A549 (cell line): ENCODE measurements around the gene CNIH2. TPM values are rescaled to one million over a fixed set of nuclear protein-coding genes. Genes with fewer than 3 reads are reported as not detected.

Experiments
- ATAC-seq, 2 experiments: fragments of 200-7000 bp in 1 of 2; fragments of >200 bp in 1 of 2; cut with Nextera tagmentation in 1 of 2; cut with Tn5 transposase in 1 of 2; 3 replicates each; pipeline versions ENCODE4 v1.8.0 to v1.9.1; 2018 to 2020; ENCODE audit warnings: mild to moderate bottlenecking in 1 of 2, moderate library complexity in 1 of 2
- CTCF ChIA-PET: fragments of 300-600 bp; sonication (Branson Sonifier 250); formaldehyde crosslinking; extraction: SDS; loops from one replicate; lab custom pipeline; 2021; ENCODE audit warnings: antibody characterized with exemption, inconsistent platforms; lab: Yijun Ruan, JAX
- POLR2A ChIA-PET: fragments of 350-600 bp; formaldehyde crosslinking; extraction: SDS; loops from one replicate; lab custom pipeline; 2021; ENCODE audit warnings: antibody characterized with exemption, inconsistent platforms; lab: Yijun Ruan, JAX
- DNase-seq, 2 experiments: peaks; one replicate each; pipeline versions ENCODE4 v3.0.0 to v3.0.0-alpha.2; 2011 to 2016; ENCODE audit warnings: low read depth in 1 of 2, low spot score in 1 of 2
- FAIRE-seq: peaks from 2 replicates; lab custom pipeline; 2011; peaks lifted over from hg19 to GRCh38; lab: Jason Lieb, UNC
- H3K27ac ChIP-seq, 2 experiments: fragments of >200 bp; sonication (Bioruptor Twin); formaldehyde crosslinking; 3 replicates each; pipeline ENCODE4 v1.5.1; 2016 to 2017
- H3K4me1 ChIP-seq: fragments of >200 bp; sonication (Bioruptor Twin); formaldehyde crosslinking; 3 replicates; pipeline ENCODE4 v1.6.1; 2016
- H3K4me2 ChIP-seq: fragments of >200 bp; sonication (Bioruptor Twin); formaldehyde crosslinking; 3 replicates; pipeline ENCODE4 v1.6.1; 2016
- H3K4me3 ChIP-seq: fragments of >200 bp; sonication (Bioruptor Twin); formaldehyde crosslinking; 3 replicates; pipeline ENCODE4 v1.5.1; 2016
- H3K9me3 ChIP-seq: fragments of >200 bp; sonication (Bioruptor Twin); formaldehyde crosslinking; 3 replicates; pipeline ENCODE4 v1.6.1; 2016
- CHD2 ChIP-seq: fragments of 150-350 bp; IDR thresholded peaks from 2 replicates; pipeline ENCODE4 v1.6.1; 2014; ENCODE audit warnings: low read length; ENCODE audit not compliant: partially characterized antibody
- EHF ChIP-seq: fragments of 250-450 bp; sonication (Bioruptor Pico); IDR thresholded peaks from 2 replicates; pipeline ENCODE4 v1.5.0; 2020; ENCODE audit warnings: mild to moderate bottlenecking
- EP300 ChIP-seq, 2 experiments: fragments of >200 bp; sonication (Bioruptor Twin); formaldehyde crosslinking; IDR thresholded peaks; 2 replicates in 1 of 2; 3 replicates in 1 of 2; pipeline ENCODE4 v1.6.1; 2016 to 2017
- ESRRA ChIP-seq: fragments of 150-350 bp; IDR thresholded peaks from 2 replicates; pipeline ENCODE4 v1.6.1; 2014; ENCODE audit warnings: mild to moderate bottlenecking, low read length, borderline replicate concordance
- FOSB ChIP-seq: fragments of 250-450 bp; sonication (Bioruptor Pico); IDR thresholded peaks from 2 replicates; pipeline ENCODE4 v1.5.0; 2020; ENCODE audit warnings: mild to moderate bottlenecking, moderate library complexity
- HEYL ChIP-seq: fragments of 250-450 bp; sonication (Bioruptor Pico); IDR thresholded peaks from 2 replicates; pipeline ENCODE4 v1.8.0; 2021; ENCODE audit warnings: mild to moderate bottlenecking, moderate library complexity
- HOXB13 ChIP-seq: fragments of 250-450 bp; sonication (Bioruptor Pico); IDR thresholded peaks from 2 replicates; pipeline ENCODE4 v1.5.0; 2020; ENCODE audit warnings: low read depth, mild to moderate bottlenecking, moderate library complexity
- JUN ChIP-seq, 2 experiments: fragments of >200 bp; sonication (Bioruptor Twin); formaldehyde crosslinking; IDR thresholded peaks; 2 replicates in 1 of 2; 3 replicates in 1 of 2; pipeline ENCODE4 v1.6.1; 2016 to 2017
- MAZ ChIP-seq: fragments of 150-350 bp; IDR thresholded peaks from 2 replicates; pipeline ENCODE4 v1.6.1; 2014; ENCODE audit warnings: antibody characterized with exemption, low read depth, low read length, borderline replicate concordance
- PHF8 ChIP-seq: fragments of 200-600 bp; sonication (generic); IDR thresholded peaks from 2 replicates; pipeline ENCODE4 v1.6.1; 2016; ENCODE audit warnings: low read depth, mild to moderate bottlenecking, antibody characterized with exemption, moderate library complexity, borderline replicate concordance
- POLR2AphosphoS2 ChIP-seq: conservative IDR thresholded peaks from 2 replicates; pipeline ENCODE4 v1.6.1; 2012; ENCODE audit warnings: low read length, improper control_type of control experiment, inconsistent platforms
- RAD21 ChIP-seq, 2 experiments: fragments of >200 bp in 1 of 2; sonication (Bioruptor Twin) in 1 of 2; formaldehyde crosslinking in 1 of 2; IDR thresholded peaks in 1 of 2; conservative IDR thresholded peaks in 1 of 2; 2 replicates in 1 of 2; 3 replicates in 1 of 2; pipeline ENCODE4 v1.6.1; 2012 to 2018; ENCODE audit warnings: inconsistent platforms in 1 of 2
- RCOR1 ChIP-seq: fragments of 150-350 bp; IDR thresholded peaks from 2 replicates; pipeline ENCODE4 v1.6.1; 2014; ENCODE audit warnings: antibody characterized with exemption, low read length, low read depth
- RFX5 ChIP-seq: fragments of 450-650 bp; IDR thresholded peaks from 2 replicates; pipeline ENCODE4 v1.7.1; 2014; ENCODE audit warnings: antibody characterized with exemption, mild to moderate bottlenecking, moderate library complexity
- RNF2 ChIP-seq: fragments of 200-600 bp; sonication (generic); IDR thresholded peaks from 2 replicates; pipeline ENCODE4 v1.6.1; 2016; ENCODE audit warnings: low read depth, mild to moderate bottlenecking, antibody characterized with exemption, moderate library complexity, borderline replicate concordance
- SMC3 ChIP-seq: fragments of >200 bp; sonication (Bioruptor Twin); formaldehyde crosslinking; IDR thresholded peaks from 3 replicates; pipeline ENCODE4 v1.6.1; 2018; ENCODE audit warnings: inconsistent platforms
- ZC3H11A ChIP-seq: fragments of 450-650 bp; IDR thresholded peaks from 2 replicates; pipeline ENCODE4 v1.6.1; 2014; ENCODE audit warnings: antibody characterized with exemption, mild to moderate bottlenecking
- WGBS: methylation state at CpG from one replicate; pipeline ENCODE4 v1.1.6; 2017; ENCODE audit errors: missing lambda C conversion rate; 5-methylcytosine and 5-hydroxymethylcytosine counted together
- polyA plus RNA-seq, 4 experiments: library from polyadenylated mRNA; depleted of rRNA in 3 of 4; stranded (reverse); fragments of >200 nt; fragmentation: RNase III in 1 of 4; extraction: RNeasy Plus Mini Kit Qiagen cat#74134 plus additional on column Dnase treatment in 1 of 4; gene quantifications; 2 replicates in 3 of 4; 3 replicates in 1 of 4; pipeline ENCODE4 v1.2.3, GENCODE V29; 2011 to 2017
- TF ChIP-seq, protein P1 (sequence below): fragments of 250-450 bp; sonication (Bioruptor Pico); IDR thresholded peaks from 2 replicates; pipeline ENCODE4 v1.5.0; 2021; ENCODE audit warnings: mild to moderate bottlenecking, moderate library complexity, borderline replicate concordance
- TF ChIP-seq, protein P2 (sequence below): fragments of 450-650 bp; IDR thresholded peaks from 2 replicates; pipeline ENCODE4 v1.6.1; 2014; ENCODE audit warnings: antibody characterized with exemption
- TF ChIP-seq, protein P3 (sequence below): IDR thresholded peaks from 2 replicates; pipeline ENCODE4 v1.6.1; 2012; ENCODE audit warnings: low read depth, borderline replicate concordance
- TF ChIP-seq, protein P4 (sequence below): fragments of >200 bp; sonication (Bioruptor Twin); formaldehyde crosslinking; IDR thresholded peaks from 2 replicates; pipeline ENCODE4 v1.6.1; 2016

CNIH2 gene
- polyA plus RNA-seq, 2 of the 4 experiments (the other 2 are of a cell fraction), result 0.98 to 1.1 TPM

DNA sequence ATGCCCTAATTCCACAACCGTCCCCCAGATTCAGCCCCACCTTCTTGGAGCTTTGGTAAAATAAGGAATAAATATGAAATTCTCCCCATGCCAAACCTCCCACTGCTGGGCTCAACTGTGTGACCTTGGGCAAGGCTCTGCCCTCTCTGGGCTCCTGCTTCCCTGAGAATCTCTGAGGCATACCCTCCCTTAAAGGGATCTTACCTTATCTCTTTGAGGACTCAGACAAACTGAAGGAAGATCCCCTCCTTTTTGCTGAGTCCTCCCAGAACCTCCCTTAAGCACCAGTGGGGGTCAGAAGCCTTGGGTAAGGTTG is 36.2 kb downstream of the CNIH2 start:
- 0 out of 6 replicates have a peak overlapping the region, but pooled peaks of 1 of the 2 experiments have one; percentile 87 for H3K27ac ChIP-seq
- CTCF ChIA-PET, result interaction anchor here (1.1 to 12.2 kb wide), 10 partner anchors 11 to 75 kb away, joined by 3 to 247 read pairs (median 38); partner anchors contain the start of genes B4GAT1, BRMS1 and RIN1
- DNase-seq, result no peak
- ATAC-seq, result no peak
- 100% methylated on average over 1 of the region's 1 CpG for WGBS
- no peak for TF ChIP-seq MAZ
- no peak for TF ChIP-seq POLR2AphosphoS2
- no peak for TF ChIP-seq JUN (IDR thresholded peaks at IDR 0.05)
- TF ChIP-seq ESRRA, result no peak
- no peak for TF ChIP-seq PHF8
- TF ChIP-seq RAD21 (conservative IDR thresholded peaks at IDR 0.05 in 1 of 2, IDR thresholded peaks at IDR 0.05 in 1 of 2), result no peak
- TF ChIP-seq ZC3H11A, result no peak
- TF ChIP-seq EHF (CRISPR knock-in tag), result no peak
- TF ChIP-seq, protein P1, sequence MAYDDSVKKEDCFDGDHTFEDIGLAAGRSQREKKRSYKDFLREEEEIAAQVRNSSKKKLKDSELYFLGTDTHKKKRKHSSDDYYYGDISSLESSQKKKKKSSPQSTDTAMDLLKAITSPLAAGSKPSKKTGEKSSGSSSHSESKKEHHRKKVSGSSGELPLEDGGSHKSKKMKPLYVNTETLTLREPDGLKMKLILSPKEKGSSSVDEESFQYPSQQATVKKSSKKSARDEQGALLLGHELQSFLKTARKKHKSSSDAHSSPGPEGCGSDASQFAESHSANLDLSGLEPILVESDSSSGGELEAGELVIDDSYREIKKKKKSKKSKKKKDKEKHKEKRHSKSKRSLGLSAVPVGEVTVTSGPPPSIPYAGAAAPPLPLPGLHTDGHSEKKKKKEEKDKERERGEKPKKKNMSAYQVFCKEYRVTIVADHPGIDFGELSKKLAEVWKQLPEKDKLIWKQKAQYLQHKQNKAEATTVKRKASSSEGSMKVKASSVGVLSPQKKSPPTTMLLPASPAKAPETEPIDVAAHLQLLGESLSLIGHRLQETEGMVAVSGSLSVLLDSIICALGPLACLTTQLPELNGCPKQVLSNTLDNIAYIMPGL (CRISPR knock-in tag), result no peak
- TF ChIP-seq RFX5, result no peak
- no peak for TF ChIP-seq HEYL (CRISPR knock-in tag)
- no peak for TF ChIP-seq HOXB13 (CRISPR knock-in tag)
- TF ChIP-seq, protein P2, sequence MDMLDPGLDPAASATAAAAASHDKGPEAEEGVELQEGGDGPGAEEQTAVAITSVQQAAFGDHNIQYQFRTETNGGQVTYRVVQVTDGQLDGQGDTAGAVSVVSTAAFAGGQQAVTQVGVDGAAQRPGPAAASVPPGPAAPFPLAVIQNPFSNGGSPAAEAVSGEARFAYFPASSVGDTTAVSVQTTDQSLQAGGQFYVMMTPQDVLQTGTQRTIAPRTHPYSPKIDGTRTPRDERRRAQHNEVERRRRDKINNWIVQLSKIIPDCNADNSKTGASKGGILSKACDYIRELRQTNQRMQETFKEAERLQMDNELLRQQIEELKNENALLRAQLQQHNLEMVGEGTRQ, result no peak
- TF ChIP-seq CHD2, result no peak
- peaks cover 29% of the 10 kb centered on the region for H3K4me1 ChIP-seq
- H3K4me3 ChIP-seq, result no peak overlapping the region
- no peaks in the 10 kb centered on the region for H3K9me3 ChIP-seq
- POLR2A ChIA-PET, result no interaction called here
- no peak overlapping the region for H3K4me2 ChIP-seq
- no peak for FAIRE-seq

DNA sequence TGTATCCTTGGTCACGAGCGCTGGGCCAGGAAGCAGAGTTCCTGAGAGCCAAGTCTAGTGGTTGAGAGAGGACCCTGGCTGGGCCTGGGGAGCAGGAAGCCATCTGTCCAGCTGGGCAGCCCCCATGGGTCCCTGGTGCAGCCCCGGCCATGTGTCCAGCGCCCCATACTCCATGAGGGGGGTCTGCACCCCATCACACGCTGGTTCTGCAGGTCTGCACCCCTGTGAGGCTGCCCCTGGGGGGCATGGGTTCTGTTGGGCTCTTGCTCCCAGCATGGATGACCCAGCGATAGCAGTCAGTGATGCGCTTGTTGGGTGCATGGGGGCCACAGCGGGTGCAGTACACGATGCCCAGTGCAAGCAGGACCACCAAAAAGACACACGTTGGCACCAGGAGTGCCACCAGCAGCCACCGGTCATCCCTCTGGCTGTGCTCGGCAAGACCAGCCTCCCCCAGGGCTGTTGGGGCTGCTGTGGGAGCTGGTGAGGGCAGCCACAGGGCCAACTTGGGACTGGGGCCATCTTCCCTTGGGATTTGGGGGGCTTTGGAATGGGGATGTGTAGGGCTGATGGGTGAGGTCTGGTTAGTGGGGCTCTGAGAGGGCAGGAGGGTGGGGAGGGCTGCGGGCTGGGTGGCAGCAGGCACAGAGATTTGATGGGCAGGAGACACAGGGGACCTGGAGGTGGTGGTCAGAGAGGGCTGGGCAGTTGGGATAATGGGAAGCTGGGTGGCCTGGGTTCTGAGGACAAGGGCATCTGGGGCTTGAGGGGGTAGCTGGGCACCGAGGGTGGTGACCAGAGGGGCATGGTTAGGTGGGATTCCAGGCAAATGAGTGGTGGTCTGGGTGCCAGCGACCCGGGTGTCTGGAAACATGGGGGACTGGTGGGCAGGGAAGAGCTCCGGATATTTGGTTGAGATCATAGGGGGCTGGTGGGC is 36.9 kb downstream of the CNIH2 start:
- H3K4me3 ChIP-seq, result no peak overlapping the region
- H3K9me3 ChIP-seq, result no peaks in the 10 kb centered on the region
- DNase-seq, result no peak
- ATAC-seq, result no peak
- no peak for FAIRE-seq
- no peak overlapping the region for H3K27ac ChIP-seq
- TF ChIP-seq RCOR1 (no peak), FOSB (no peak), RAD21 (conservative IDR thresholded peaks at IDR 0.05 in 1 of 2, IDR thresholded peaks at IDR 0.05 in 1 of 2) (no peak), EP300 (IDR thresholded peaks at IDR 0.05) (no peak), HEYL (CRISPR knock-in tag) (no peak), SMC3 (no peak), RNF2 (no peak)
- TF ChIP-seq, protein P3, sequence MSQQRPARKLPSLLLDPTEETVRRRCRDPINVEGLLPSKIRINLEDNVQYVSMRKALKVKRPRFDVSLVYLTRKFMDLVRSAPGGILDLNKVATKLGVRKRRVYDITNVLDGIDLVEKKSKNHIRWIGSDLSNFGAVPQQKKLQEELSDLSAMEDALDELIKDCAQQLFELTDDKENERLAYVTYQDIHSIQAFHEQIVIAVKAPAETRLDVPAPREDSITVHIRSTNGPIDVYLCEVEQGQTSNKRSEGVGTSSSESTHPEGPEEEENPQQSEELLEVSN, result no peak
- TF ChIP-seq, protein P2, result no peak
- TF ChIP-seq, protein P4, sequence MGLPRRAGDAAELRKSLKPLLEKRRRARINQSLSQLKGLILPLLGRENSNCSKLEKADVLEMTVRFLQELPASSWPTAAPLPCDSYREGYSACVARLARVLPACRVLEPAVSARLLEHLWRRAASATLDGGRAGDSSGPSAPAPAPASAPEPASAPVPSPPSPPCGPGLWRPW, result no peak
- 77% methylated on average over 15 of the region's 17 CpGs for WGBS
- ChIA-PET POLR2A (no interaction called here), CTCF (interaction anchor here (0.9 to 12.2 kb wide), 7 partner anchors 10 to 74 kb away, joined by 3 to 247 read pairs (median 4); partner anchors contain the start of gene RIN1)
- no peak overlapping the region for H3K4me2 ChIP-seq
- peaks cover 29% of the 10 kb centered on the region for H3K4me1 ChIP-seq
